Mesendoderm (in vitro differentiated cells): ENCODE measurements around the gene AHR. TPM values are rescaled to one million over a fixed set of nuclear protein-coding genes. Genes with fewer than 3 reads are reported as not detected.
A peak's percentile ranks its signal among the peaks of the same experiment; 100 is the strongest.

Experiments
- DNase-seq: peaks from one replicate; pipeline ENCODE4 v3.0.0; 2013
- H2AK5ac ChIP-seq: 2 replicates; pipeline ENCODE4 v1.6.1; 2013; ENCODE audit warnings: low read length, inconsistent platforms
- H2BK120ac ChIP-seq: 2 replicates; pipeline ENCODE4 v1.6.1; 2013; ENCODE audit warnings: low read depth, mild to moderate bottlenecking, low read length, moderate library complexity, mixed read lengths
- H2BK15ac ChIP-seq: replicated peaks from 2 replicates; pipeline ENCODE4 v1.6.1; 2013; ENCODE audit warnings: low read depth, mild to moderate bottlenecking, moderate library complexity
- H2BK5ac ChIP-seq: 2 replicates; pipeline ENCODE4 v1.6.1; 2013; ENCODE audit warnings: low read length, inconsistent platforms
- H3K18ac ChIP-seq: 2 replicates; pipeline ENCODE4 v1.6.1; 2013; ENCODE audit warnings: mild to moderate bottlenecking, low read length, mixed read lengths
- H3K23ac ChIP-seq: one replicate; pipeline ENCODE4 v1.6.1; 2013; ENCODE audit warnings: low read length
- H3K27ac ChIP-seq: 2 replicates; pipeline ENCODE4 v1.5.1; 2013; ENCODE audit warnings: low read depth, mild to moderate bottlenecking, inconsistent platforms, low read length, moderate library complexity
- H3K27me3 ChIP-seq: 2 replicates; pipeline ENCODE4 v1.6.1; 2013; ENCODE audit warnings: low read length, control low read depth, mild to moderate bottlenecking, inconsistent platforms; ENCODE audit not compliant: insufficient read depth, poor library complexity
- H3K36me3 ChIP-seq: 2 replicates; pipeline ENCODE4 v1.6.1; 2013; ENCODE audit warnings: low read length, inconsistent platforms; ENCODE audit not compliant: control insufficient read depth, insufficient read depth
- H3K4ac ChIP-seq: one replicate; pipeline ENCODE4 v1.6.1; 2013; ENCODE audit warnings: low read depth, mild to moderate bottlenecking, low read length, moderate library complexity
- H3K4me1 ChIP-seq: 2 replicates; pipeline ENCODE4 v1.6.1; 2013; ENCODE audit warnings: low read depth, low read length, inconsistent platforms; ENCODE audit not compliant: control insufficient read depth
- H3K4me2 ChIP-seq: 2 replicates; pipeline ENCODE4 v1.6.1; 2013; ENCODE audit warnings: low read length
- H3K4me3 ChIP-seq: 2 replicates; pipeline ENCODE4 v1.5.1; 2013; ENCODE audit warnings: mild to moderate bottlenecking, low read length
- H3K56ac ChIP-seq: one replicate; pipeline ENCODE4 v1.6.1; 2013; ENCODE audit warnings: low read length
- H3K79me1 ChIP-seq: 2 replicates; pipeline ENCODE4 v1.6.1; 2013; ENCODE audit warnings: low read length, inconsistent platforms
- H3K79me2 ChIP-seq: 2 replicates; pipeline ENCODE4 v1.6.1; 2013; ENCODE audit warnings: mild to moderate bottlenecking, low read length; ENCODE audit not compliant: control insufficient read depth, insufficient read depth
- H3K9ac ChIP-seq: 2 replicates; pipeline ENCODE4 v1.6.1; 2013; ENCODE audit warnings: low read length, inconsistent platforms
- H4K5ac ChIP-seq: one replicate; pipeline ENCODE4 v1.6.1; 2013; ENCODE audit warnings: low read length
- H4K8ac ChIP-seq: one replicate; pipeline ENCODE4 v1.6.1; 2013; ENCODE audit warnings: low read depth, mild to moderate bottlenecking, control low read depth, low read length, moderate library complexity
- WGBS: extraction: QIAGEN DNeasy Blood & Tissue Kit; methylation state at CpG from one replicate; pipeline ENCODE4 v1.1.7; 2013; ENCODE audit warnings: low lambda C conversion rate, missing lambda C conversion rate; ENCODE audit not compliant: insufficient coverage; ENCODE audit errors: extremely low coverage; 5-methylcytosine and 5-hydroxymethylcytosine counted together
- polyA plus RNA-seq, 2 experiments: library from polyadenylated mRNA; stranded (reverse); fragments of 200-250 nt; gene quantifications; one replicate each; pipeline ENCODE4 v1.2.3, GENCODE V29; 2013

Gene AHR
- polyA plus RNA-seq (2013, experiment 1 of 2): 2.1 TPM
- polyA plus RNA-seq (2013, experiment 2 of 2): 2.8 TPM

DNA sequence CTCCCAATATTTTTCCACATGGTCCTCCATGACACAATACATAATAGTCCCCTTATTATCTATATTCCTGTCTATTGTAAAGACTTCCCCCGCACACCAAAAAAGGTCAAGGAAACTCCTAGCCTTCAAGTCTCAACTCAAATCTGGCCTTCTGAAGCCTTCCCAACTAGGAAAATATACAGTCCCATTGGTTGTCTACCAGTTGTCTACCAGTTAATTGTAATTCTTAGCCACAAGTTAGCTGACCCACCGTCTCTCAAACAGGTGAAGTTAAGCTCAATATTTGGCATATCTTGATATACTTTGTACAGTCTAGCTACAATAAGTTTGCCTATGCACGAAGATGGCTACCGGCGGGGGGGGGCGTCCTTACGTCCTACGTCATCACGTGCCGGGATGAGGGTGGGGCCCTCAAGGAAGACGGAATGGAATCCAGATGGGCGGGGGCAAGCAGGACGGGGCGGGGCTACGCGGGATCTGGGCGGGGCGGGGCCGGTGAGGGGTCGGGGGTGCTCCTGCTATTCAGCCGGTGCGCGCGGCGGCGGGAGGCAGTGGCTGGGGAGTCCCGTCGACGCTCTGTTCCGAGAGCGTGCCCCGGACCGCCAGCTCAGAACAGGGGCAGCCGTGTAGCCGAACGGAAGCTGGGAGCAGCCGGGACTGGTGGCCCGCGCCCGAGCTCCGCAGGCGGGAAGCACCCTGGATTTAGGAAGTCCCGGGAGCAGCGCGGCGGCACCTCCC is at the start of gene AHR:
Gene AHR (plus strand): TSS at position 551 of the 738 bp plus-strand sequence. CDS start 613 bp downstream, outside the sequence.
- no peak within 1 kb of the TSS for H2BK120ac ChIP-seq
- peak within 1 kb of the TSS; percentile 15 for H3K18ac ChIP-seq
- peak; percentile 93 for DNase-seq
- no peak within 1 kb of the TSS for H2AK5ac ChIP-seq
- H3K79me1 ChIP-seq: peaks cover 2% of the 10 kb centered on the region
- no peak within 1 kb of the TSS for H3K27ac ChIP-seq
- H3K23ac ChIP-seq: no peak within 1 kb of the TSS
- no peaks in the 10 kb centered on the region for H3K27me3 ChIP-seq
- peak within 1 kb of the TSS; percentile 51 for H3K4me3 ChIP-seq
- H4K5ac ChIP-seq: peak within 1 kb of the TSS; percentile 22
- H3K4ac ChIP-seq: no peak within 1 kb of the TSS
- H3K4me1 ChIP-seq: no peaks in the 10 kb centered on the region
- H3K79me2 ChIP-seq: peaks cover 1% of the 10 kb centered on the region
- peak within 1 kb of the TSS; percentile 62 for H3K9ac ChIP-seq
- H3K36me3 ChIP-seq: no peaks in the 10 kb centered on the region
- peak within 1 kb of the TSS; percentile 19 for H3K4me2 ChIP-seq
- no CpG with 5 or more reads among the region's 46 CpGs for WGBS
- H2BK15ac ChIP-seq: no peak within 1 kb of the TSS
- H4K8ac ChIP-seq: no peak within 1 kb of the TSS
- H2BK5ac ChIP-seq: no peak within 1 kb of the TSS
- H3K56ac ChIP-seq: peak within 1 kb of the TSS; percentile 74

DNA sequence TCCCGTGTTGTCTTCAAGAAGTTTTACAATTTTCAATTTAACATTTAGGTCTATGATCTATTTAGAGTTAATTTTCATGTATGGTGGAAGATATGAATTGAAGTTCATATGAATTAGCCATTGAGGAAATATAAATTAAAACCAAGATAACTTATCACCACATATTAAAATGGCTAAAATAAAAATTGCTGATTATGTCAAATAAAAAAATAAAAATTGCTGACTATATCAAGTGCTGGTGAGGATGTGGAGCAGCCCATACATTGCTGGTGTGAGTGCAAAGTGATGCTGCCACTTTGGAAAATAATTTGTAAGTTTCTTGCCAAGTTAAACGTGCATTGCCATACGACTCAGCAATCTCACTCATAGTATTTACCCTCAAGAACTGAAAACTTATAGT is 44.6 kb upstream of the AHR start:
- no peaks in the 10 kb centered on the region for H3K4me1 ChIP-seq
- H2BK5ac ChIP-seq: no peak overlapping the region
- no peak overlapping the region for H4K8ac ChIP-seq
- H3K27me3 ChIP-seq: no peaks in the 10 kb centered on the region
- no peak overlapping the region for H2AK5ac ChIP-seq
- no peak overlapping the region for H3K9ac ChIP-seq
- no peak overlapping the region for H3K56ac ChIP-seq
- H3K79me1 ChIP-seq: no peaks in the 10 kb centered on the region
- no peak overlapping the region for H3K27ac ChIP-seq
- DNase-seq: no peak
- no peak overlapping the region for H3K18ac ChIP-seq
- H3K4me2 ChIP-seq: no peak overlapping the region
- no peak overlapping the region for H3K4me3 ChIP-seq
- H4K5ac ChIP-seq: no peak overlapping the region
- WGBS: no CpG with 5 or more reads among the region's 3 CpGs
- no peak overlapping the region for H3K4ac ChIP-seq
- no peak overlapping the region for H2BK120ac ChIP-seq
- H3K36me3 ChIP-seq: no peaks in the 10 kb centered on the region
- no peak overlapping the region for H2BK15ac ChIP-seq
- H3K79me2 ChIP-seq: no peaks in the 10 kb centered on the region
- H3K23ac ChIP-seq: no peak overlapping the region

DNA sequence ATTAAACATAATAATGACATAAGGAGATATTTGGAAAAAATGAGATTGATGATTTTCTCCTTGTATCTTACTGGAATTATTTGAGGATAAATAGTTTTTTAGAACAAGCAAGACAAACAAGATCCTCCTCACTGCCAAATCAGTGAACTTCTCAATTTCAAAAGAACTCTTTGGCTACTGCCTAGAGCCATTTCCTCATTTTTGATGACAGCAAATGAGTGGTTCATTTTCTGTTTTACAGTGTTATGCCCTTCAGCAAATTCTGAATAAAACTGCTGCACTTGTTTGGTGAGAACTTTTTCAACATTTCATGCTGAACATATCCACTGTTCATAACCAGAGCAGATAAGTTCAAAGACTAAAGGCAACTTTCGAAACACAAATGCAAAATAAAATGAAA is 42.5 kb upstream of the AHR start:
- Histone ChIP-seq H3K9ac (no peak overlapping the region), H2AK5ac (no peak overlapping the region), H3K4me1 (no peaks in the 10 kb centered on the region), H3K27me3 (no peaks in the 10 kb centered on the region), H2BK15ac (no peak overlapping the region), H3K27ac (no peak overlapping the region), H3K36me3 (no peaks in the 10 kb centered on the region), H3K4me2 (no peak overlapping the region), H3K79me2 (no peaks in the 10 kb centered on the region), H2BK120ac (no peak overlapping the region), H3K4me3 (no peak overlapping the region), H3K4ac (no peak overlapping the region), H3K79me1 (no peaks in the 10 kb centered on the region), H4K5ac (no peak overlapping the region), H3K23ac (no peak overlapping the region), H3K56ac (no peak overlapping the region), H4K8ac (no peak overlapping the region), H3K18ac (no peak overlapping the region), H2BK5ac (no peak overlapping the region)
- no CpG with 5 or more reads among the region's 1 CpG for WGBS
- no peak for DNase-seq

DNA sequence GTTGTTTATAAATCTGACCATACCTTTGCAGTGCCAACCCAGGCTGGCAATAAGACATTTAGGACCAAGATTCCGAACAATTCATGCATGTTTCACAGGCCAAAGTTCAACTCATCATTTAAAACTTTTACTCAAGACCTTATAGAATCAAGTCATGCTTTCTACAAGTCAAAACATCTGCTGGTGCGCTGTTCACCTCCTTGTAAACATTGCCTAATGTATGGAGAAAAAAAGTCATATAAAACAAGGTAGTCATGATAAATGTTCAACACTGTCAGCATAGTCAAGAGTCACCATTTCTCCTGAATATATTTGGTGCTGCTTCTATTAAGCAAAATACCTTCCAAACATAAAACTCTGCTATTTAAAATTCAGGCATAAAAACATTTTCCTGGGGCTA is 42.1 kb upstream of the AHR start:
- H3K4me3 ChIP-seq: no peak overlapping the region
- H3K18ac ChIP-seq: no peak overlapping the region
- no peak overlapping the region for H3K56ac ChIP-seq
- no peaks in the 10 kb centered on the region for H3K27me3 ChIP-seq
- H3K27ac ChIP-seq: no peak overlapping the region
- no peaks in the 10 kb centered on the region for H3K36me3 ChIP-seq
- H3K4me1 ChIP-seq: no peaks in the 10 kb centered on the region
- no peak for DNase-seq
- H2BK120ac ChIP-seq: no peak overlapping the region
- H3K4me2 ChIP-seq: no peak overlapping the region
- no peak overlapping the region for H3K23ac ChIP-seq
- H2BK15ac ChIP-seq: no peak overlapping the region
- H3K79me2 ChIP-seq: no peaks in the 10 kb centered on the region
- H4K8ac ChIP-seq: no peak overlapping the region
- no CpG with 5 or more reads among the region's 2 CpGs for WGBS
- H4K5ac ChIP-seq: no peak overlapping the region
- H3K9ac ChIP-seq: no peak overlapping the region
- H3K4ac ChIP-seq: no peak overlapping the region
- no peak overlapping the region for H2AK5ac ChIP-seq
- no peaks in the 10 kb centered on the region for H3K79me1 ChIP-seq
- no peak overlapping the region for H2BK5ac ChIP-seq

DNA sequence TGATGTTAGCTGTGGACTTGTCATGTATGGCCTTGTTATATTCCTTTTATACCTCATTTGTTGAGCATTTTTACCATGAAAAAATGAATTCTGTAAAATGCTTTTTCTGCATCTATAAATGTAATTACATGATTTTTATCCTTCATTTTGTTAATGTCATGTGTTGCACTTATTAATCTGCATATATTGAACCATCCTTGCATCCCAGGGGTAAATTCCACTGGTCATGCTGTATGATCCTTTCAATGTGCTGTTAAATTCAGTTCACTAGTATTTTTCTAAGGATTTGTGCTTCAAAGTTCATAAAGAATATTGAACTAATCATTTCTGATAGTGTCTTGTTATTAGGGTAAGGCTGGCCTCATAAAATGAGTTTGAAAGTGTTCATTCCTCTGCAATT is 31.9 kb upstream of the AHR start:
- H3K36me3 ChIP-seq: no peaks in the 10 kb centered on the region
- no peaks in the 10 kb centered on the region for H3K27me3 ChIP-seq
- H3K27ac ChIP-seq: no peak overlapping the region
- no peaks in the 10 kb centered on the region for H3K79me1 ChIP-seq
- H3K4me1 ChIP-seq: no peaks in the 10 kb centered on the region
- no peak overlapping the region for H2BK120ac ChIP-seq
- no peaks in the 10 kb centered on the region for H3K79me2 ChIP-seq
- H3K4ac ChIP-seq: no peak overlapping the region
- H2BK15ac ChIP-seq: no peak overlapping the region
- H4K8ac ChIP-seq: no peak overlapping the region
- no peak overlapping the region for H2AK5ac ChIP-seq
- H4K5ac ChIP-seq: no peak overlapping the region
- no peak for DNase-seq
- H3K9ac ChIP-seq: no peak overlapping the region
- no peak overlapping the region for H3K18ac ChIP-seq
- no peak overlapping the region for H2BK5ac ChIP-seq
- H3K56ac ChIP-seq: no peak overlapping the region
- no peak overlapping the region for H3K23ac ChIP-seq
- no peak overlapping the region for H3K4me3 ChIP-seq
- no peak overlapping the region for H3K4me2 ChIP-seq
